K562 (cell line): ENCODE data around the gene TADA2A. TPM values are rescaled to one million over a fixed set of nuclear protein-coding genes. Genes with fewer than 3 reads are reported as not detected.

Experiments
- ATAC-seq: fragments of 200-7000 bp; cut with Tn5 transposase; 3 replicates; pipeline ENCODE4 v1.9.1; 2020; ENCODE audit warnings: moderate library complexity
- BruUV-seq: library from RNA; stranded (reverse); fragments of 400-500 nt; replicated peaks from 2 replicates; lab custom pipeline; 2021; lab: Mats Ljungman, UMichigan
- CTCF ChIA-PET: fragments of 300-600 bp; formaldehyde crosslinking; extraction: SDS; loops from one replicate; lab custom pipeline; 2021; ENCODE audit warnings: low intra/inter-chr PET ratio; lab: Yijun Ruan, JAX
- POLR2A ChIA-PET: fragments of 300-600, 350-650 bp; sonication (Branson Sonifier 250); formaldehyde crosslinking; extraction: SDS; loops from one replicate; lab custom pipeline; 2021; ENCODE audit warnings: antibody characterized with exemption, inconsistent platforms; lab: Yijun Ruan, JAX
- DNase-seq, 4 experiments: peaks; one replicate each; pipeline versions ENCODE4 v3.0.0 to v3.0.0-alpha.2; 2011 to 2018; ENCODE audit warnings: low spot score in 3 of 4, mixed read lengths in 3 of 4; ENCODE audit errors: extremely low read depth in 1 of 4
- FAIRE-seq: peaks from 2 replicates; lab custom pipeline; 2011; peaks lifted over from hg19 to GRCh38; lab: Jason Lieb, UNC
- H2AFZ ChIP-seq: 2 replicates; pipeline ENCODE4 v1.6.0; 2011; ENCODE audit warnings: low read depth, low read length, control low read depth, inconsistent platforms
- H3K27ac ChIP-seq: fragments of 200-600 bp; 3 replicates; pipeline ENCODE4 v1.8.0; 2011; ENCODE audit warnings: low read depth, mild to moderate bottlenecking, control low read depth, inconsistent platforms, low read length, moderate library complexity, mixed read lengths; ENCODE audit errors: extremely low read depth
- H3K27me3 ChIP-seq, 2 experiments: fragments of 300-600 bp in 1 of 2; 2 replicates in 1 of 2; 3 replicates in 1 of 2; pipeline versions ENCODE4 v1.6.0 to v1.8.0; 2011; ENCODE audit warnings: inconsistent platforms in 2 of 2, low read length in 2 of 2, mild to moderate bottlenecking in 1 of 2, mixed read lengths in 1 of 2, moderate library complexity in 1 of 2; ENCODE audit not compliant: control insufficient read depth in 2 of 2, insufficient read depth in 2 of 2
- H3K36me3 ChIP-seq: fragments of 300-600 bp; 3 replicates; pipeline ENCODE4 v1.8.0; 2011; ENCODE audit warnings: mild to moderate bottlenecking, low read length, inconsistent platforms; ENCODE audit not compliant: control insufficient read depth, insufficient read depth
- H3K4me1 ChIP-seq, 2 experiments: fragments of 200-600 bp in 1 of 2; replicated peaks in 1 of 2; 2 replicates in 1 of 2; 3 replicates in 1 of 2; pipeline versions ENCODE4 v1.5.1 to v1.8.0; 2011; ENCODE audit warnings: inconsistent platforms in 2 of 2, low read length in 2 of 2, mild to moderate bottlenecking in 1 of 2, mixed read lengths in 1 of 2, moderate library complexity in 1 of 2; ENCODE audit not compliant: control insufficient read depth in 2 of 2, insufficient read depth in 2 of 2
- H3K4me2 ChIP-seq: 2 replicates; pipeline ENCODE4 v1.6.1; 2011; ENCODE audit warnings: low read length, control low read depth, inconsistent platforms, mixed read lengths; ENCODE audit not compliant: insufficient read depth
- H3K4me3 ChIP-seq: fragments of 200-600 bp; sonication (generic), shearing (Covaris generic); 2 replicates; pipeline ENCODE4 v1.5.1; 2016; ENCODE audit warnings: control low read depth, inconsistent platforms
- H3K79me2 ChIP-seq: fragments of 200-600 bp; 3 replicates; pipeline ENCODE4 v1.8.0; 2011; ENCODE audit warnings: low read length, inconsistent platforms; ENCODE audit not compliant: control insufficient read depth, insufficient read depth
- H3K9ac ChIP-seq, 2 experiments: 2 replicates each; pipeline versions ENCODE4 v1.6.0 to v1.6.1; 2011; ENCODE audit warnings: low read depth in 2 of 2, low read length in 2 of 2, control low read depth in 1 of 2, inconsistent platforms in 1 of 2, mild to moderate bottlenecking in 1 of 2, mixed read lengths in 1 of 2; ENCODE audit not compliant: insufficient read depth in 1 of 2
- H3K9me1 ChIP-seq: one replicate; pipeline ENCODE4 v1.6.0; 2011; ENCODE audit warnings: inconsistent platforms, mild to moderate bottlenecking, low read length, moderate library complexity; ENCODE audit not compliant: control insufficient read depth, insufficient read depth
- H3K9me3 ChIP-seq: replicated peaks from 2 replicates; pipeline ENCODE4 v1.5.1; 2011; ENCODE audit warnings: low read depth, low read length, inconsistent platforms; ENCODE audit not compliant: control insufficient read depth, insufficient read depth
- H4K20me1 ChIP-seq: replicated peaks from 2 replicates; pipeline ENCODE4 v1.6.1; 2011; ENCODE audit warnings: low read length, inconsistent platforms, mixed read lengths; ENCODE audit not compliant: control insufficient read depth, insufficient read depth
- ASH1L ChIP-seq: fragments of 450-650 bp; IDR thresholded peaks from 2 replicates; pipeline ENCODE4 v1.6.1; 2018; ENCODE audit warnings: borderline replicate concordance, mild to moderate bottlenecking, low read depth; ENCODE audit not compliant: partially characterized antibody
- CHD1 ChIP-seq: fragments of 200-600 bp; sonication (generic); IDR thresholded peaks from one replicate; pipeline ENCODE4 v1.6.1; 2012; ENCODE audit warnings: mild to moderate bottlenecking, moderate library complexity, low read length, inconsistent platforms
- MLX ChIP-seq, 2 experiments: fragments of 450-650 bp in 1 of 2; sonication (generic) in 1 of 2; formaldehyde crosslinking; conservative IDR thresholded peaks; 2 replicates each; pipeline versions ENCODE4 v1.4.0 to v1.8.1; 2020 to 2022; ENCODE audit warnings: mild to moderate bottlenecking in 1 of 2, missing genetic modification reagents in 1 of 2
- MNT ChIP-seq, 2 experiments: fragments of 450-650 bp; conservative IDR thresholded peaks; 2 replicates each; pipeline ENCODE4 v1.6.1; 2017; ENCODE audit warnings: mild to moderate bottlenecking in 2 of 2, moderate library complexity in 2 of 2
- NCOA4 ChIP-seq: fragments of 450-650 bp; IDR thresholded peaks from 2 replicates; pipeline ENCODE4 v1.6.1; 2018; ENCODE audit warnings: mild to moderate bottlenecking; ENCODE audit not compliant: partially characterized antibody
- PYGO2 ChIP-seq: fragments of 450-650 bp; IDR thresholded peaks from 2 replicates; pipeline ENCODE4 v1.6.1; 2016; ENCODE audit warnings: mild to moderate bottlenecking, missing genetic modification characterization, moderate library complexity, missing compliant biosample characterization
- TAL1 ChIP-seq: fragments of 450-650 bp; IDR thresholded peaks from 2 replicates; pipeline ENCODE4 v1.6.1; 2016; ENCODE audit warnings: mild to moderate bottlenecking
- ZBTB7A ChIP-seq: IDR thresholded peaks from 2 replicates; pipeline ENCODE4 v1.6.1; 2011; ENCODE audit warnings: low read depth, mild to moderate bottlenecking, low read length, moderate library complexity, borderline replicate concordance; ENCODE audit not compliant: control insufficient read depth
- ZNF146 ChIP-seq: IDR thresholded peaks from one replicate; pipeline ENCODE4 v1.6.1; 2018; ENCODE audit warnings: missing compliant biosample characterization; ENCODE audit not compliant: unreplicated experiment
- ZNF23 ChIP-seq: fragments of 250-450 bp; sonication (Bioruptor Pico); IDR thresholded peaks from 2 replicates; pipeline ENCODE4 v1.4.0; 2020; ENCODE audit warnings: mild to moderate bottlenecking
- WGBS: fragments of 100-300 bp; shearing (Covaris generic); methylation state at CpG from one replicate; pipeline ENCODE4 v1.1.6; 2016; ENCODE audit warnings: low coverage, mixed read lengths; ENCODE audit not compliant: insufficient coverage; ENCODE audit errors: missing lambda C conversion rate; 5-methylcytosine and 5-hydroxymethylcytosine counted together
- in situ Hi-C: fragments of 300-500 bp; cut with MboI; formaldehyde crosslinking; loops from 4 replicates; pipeline ENCODE4 v1.15.0; 2018; ENCODE audit warnings: inconsistent platforms, mixed read lengths
- intact Hi-C: fragments of 100-400 bp; cut with micrococcal nuclease; formaldehyde crosslinking; loops from 2 replicates; pipeline ENCODE4 v1.14.2; 2022
- polyA plus RNA-seq, 8 experiments: library from polyadenylated mRNA; depleted of rRNA in 4 of 8; stranded (reverse) in 5 of 8; unstranded in 3 of 8; fragments of >200 nt; fragmentation: Nextera tagmentation in 2 of 8; fragmentation: Illumina TruSeq in 1 of 8; extraction: Ambion mirVana in 2 of 8; extraction: Trizol in 1 of 8; gene quantifications; 2 replicates each; pipeline versions ENCODE4 v1.2.1 to v1.2.3, GENCODE V29; 2011 to 2014; ENCODE audit warnings: inconsistent platforms in 1 of 8, missing spikeins in 1 of 8
- total RNA-seq, 7 experiments: library from RNA; depleted of rRNA in 6 of 7; stranded (reverse); fragments of >200 nt in 6 of 7; fragmentation: Illumina TruSeq in 2 of 7; extraction: Trizol in 2 of 7; gene quantifications; 2 replicates each; pipeline versions ENCODE4 v1.2.1 to v1.2.3, GENCODE V29; 2011 to 2021; ENCODE audit warnings: low replicate concordance in 1 of 7
- TF ChIP-seq, protein P1 (sequence below): fragments of 250-450 bp; sonication (Bioruptor Pico); IDR thresholded peaks from 2 replicates; pipeline ENCODE4 v1.4.0; 2020
- TF ChIP-seq, protein P2 (sequence below): fragments of 200-800 bp; sonication (Bioruptor generic); IDR thresholded peaks from 2 replicates; pipeline ENCODE4 v1.6.1; 2017; ENCODE audit warnings: missing genetic modification characterization, missing compliant biosample characterization

TADA2A gene
- total and polyA plus RNA-seq, 9 of the 15 experiments (the other 6 are each of a cell fraction or from before 2014, with no cell fraction given): 13.8 to 37.7 (median 25.0) TPM

DNA sequence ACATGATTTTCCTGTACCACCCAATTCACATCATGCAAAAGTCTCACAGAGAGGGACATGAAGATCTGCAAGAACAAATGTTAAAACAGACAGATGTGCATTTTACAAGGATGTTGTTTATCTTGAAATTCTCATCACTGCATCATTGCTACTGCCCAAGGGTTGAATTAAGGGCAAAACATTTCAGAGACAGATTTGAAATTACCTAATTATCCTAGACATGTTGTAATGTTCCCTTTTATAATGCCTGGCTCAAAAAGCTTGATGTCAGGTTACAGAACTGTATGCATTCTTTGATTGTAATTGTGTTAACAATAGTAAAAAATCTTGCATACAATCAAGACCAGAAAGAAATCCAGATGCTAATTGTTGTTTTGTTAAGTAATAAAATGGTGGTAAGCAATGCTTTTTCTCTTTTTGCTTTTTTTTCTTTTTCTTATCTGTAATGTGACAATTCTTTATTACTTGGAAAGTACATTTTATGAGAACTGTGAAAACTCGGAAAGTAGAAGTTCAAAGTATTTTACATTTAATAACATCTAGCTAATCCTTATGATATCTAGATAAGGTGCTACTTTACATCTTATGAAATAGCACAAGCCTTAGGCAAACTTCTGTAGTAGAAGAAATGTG, 79.4 kb downstream of the TADA2A start:
- ATAC-seq: no peak
- Histone ChIP-seq H4K20me1 (no peaks in the 10 kb centered on the region), H3K4me1 (peaks cover 16 to 23% of the 10 kb centered on the region in 2 experiments; a peak in 4 of 5 replicates), H3K27ac (no peak overlapping the region), H2AFZ (no peak overlapping the region), H3K9me1 (no peaks in the 10 kb centered on the region), H3K4me3 (no peak overlapping the region), H3K4me2 (no peak overlapping the region), H3K9ac (no peak overlapping the region), H3K9me3 (no peaks in the 10 kb centered on the region), H3K27me3 (no peaks in the 10 kb centered on the region), H3K79me2 (peaks cover 11% of the 10 kb centered on the region), H3K36me3 (no peaks in the 10 kb centered on the region)
- intact Hi-C loops (loop anchor here (5.0 kb wide), 1 partner anchor 79 kb away; the partner anchor contains the start of genes ACACA and TADA2A), in situ Hi-C loops (no loop called here)
- ChIA-PET CTCF (no interaction called here), POLR2A (no interaction called here)
- BruUV-seq: no TSS peak
- 36% methylated on average over 1 of the region's 1 CpG for WGBS
- FAIRE-seq: no peak
- no peak for DNase-seq
- no peak for TF ChIP-seq ZBTB7A
- no peak for TF ChIP-seq TAL1
- TF ChIP-seq MNT (conservative IDR thresholded peaks at IDR 0.05): no peak
- TF ChIP-seq MLX (CRISPR knock-in tag; conservative IDR thresholded peaks at IDR 0.05): no peak
- TF ChIP-seq, protein P1, sequence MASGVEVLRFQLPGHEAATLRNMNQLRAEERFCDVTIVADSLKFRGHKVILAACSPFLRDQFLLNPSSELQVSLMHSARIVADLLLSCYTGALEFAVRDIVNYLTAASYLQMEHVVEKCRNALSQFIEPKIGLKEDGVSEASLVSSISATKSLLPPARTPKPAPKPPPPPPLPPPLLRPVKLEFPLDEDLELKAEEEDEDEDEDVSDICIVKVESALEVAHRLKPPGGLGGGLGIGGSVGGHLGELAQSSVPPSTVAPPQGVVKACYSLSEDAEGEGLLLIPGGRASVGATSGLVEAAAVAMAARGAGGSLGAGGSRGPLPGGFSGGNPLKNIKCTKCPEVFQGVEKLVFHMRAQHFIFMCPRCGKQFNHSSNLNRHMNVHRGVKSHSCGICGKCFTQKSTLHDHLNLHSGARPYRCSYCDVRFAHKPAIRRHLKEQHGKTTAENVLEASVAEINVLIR: no peak
- no peak for TF ChIP-seq ZNF146
- no peak for TF ChIP-seq NCOA4
- TF ChIP-seq ASH1L: no peak
- TF ChIP-seq, protein P2, sequence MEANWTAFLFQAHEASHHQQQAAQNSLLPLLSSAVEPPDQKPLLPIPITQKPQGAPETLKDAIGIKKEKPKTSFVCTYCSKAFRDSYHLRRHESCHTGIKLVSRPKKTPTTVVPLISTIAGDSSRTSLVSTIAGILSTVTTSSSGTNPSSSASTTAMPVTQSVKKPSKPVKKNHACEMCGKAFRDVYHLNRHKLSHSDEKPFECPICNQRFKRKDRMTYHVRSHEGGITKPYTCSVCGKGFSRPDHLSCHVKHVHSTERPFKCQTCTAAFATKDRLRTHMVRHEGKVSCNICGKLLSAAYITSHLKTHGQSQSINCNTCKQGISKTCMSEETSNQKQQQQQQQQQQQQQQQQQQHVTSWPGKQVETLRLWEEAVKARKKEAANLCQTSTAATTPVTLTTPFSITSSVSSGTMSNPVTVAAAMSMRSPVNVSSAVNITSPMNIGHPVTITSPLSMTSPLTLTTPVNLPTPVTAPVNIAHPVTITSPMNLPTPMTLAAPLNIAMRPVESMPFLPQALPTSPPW (CRISPR knock-in tag): no peak
- no peak for TF ChIP-seq ZNF23 (CRISPR knock-in tag)
- no peak for TF ChIP-seq PYGO2 (tag)
- TF ChIP-seq CHD1: no peak
